Measurements from ENCODE around the gene MDH1. TPM values are rescaled to one million over a fixed set of nuclear protein-coding genes. Genes with fewer than 3 reads are reported as not detected.

MDH1 gene
- total RNA-seq, 2 experiments from 2014 or later, result 190 to 222 TPM

- no peak for DNase-seq (ENCODE audit: low spot score)
- Histone ChIP-seq H3K27ac (ENCODE audit: low read depth, low read length, poor library complexity, severe bottlenecking) (no peak overlapping the region), H3K4me3 (ENCODE audit: low read depth, low read length, poor library complexity, severe bottlenecking) (no peak overlapping the region), H3K4me1 (ENCODE audit: insufficient read depth, low read length, poor library complexity, severe bottlenecking) (no peaks in the 10 kb centered on the region), H3K9me3 (ENCODE audit: low read length) (no peaks in the 10 kb centered on the region; the same call in 1 of the 2 replicates), H3K4me2 (ENCODE audit: low read length) (no peak overlapping the region), H3K36me3 (ENCODE audit: insufficient read depth, low read length) (no peaks in the 10 kb centered on the region), H3K9me2 (ENCODE audit: insufficient read depth, low read length) (no peaks in the 10 kb centered on the region), H4K20me1 (ENCODE audit: insufficient read depth, low read length) (no peaks in the 10 kb centered on the region), H3K79me2 (ENCODE audit: insufficient read depth, low read depth, low read length) (no peaks in the 10 kb centered on the region), H2AFZ (ENCODE audit: low read length) (no peak overlapping the region)
- TF ChIP-seq EZH2phosphoT487 (IDR thresholded peaks at IDR 0.05; ENCODE audit: borderline replicate concordance, low read depth, low read length) (no peak), CTCF (conservative IDR thresholded peaks at IDR 0.05; ENCODE audit: low read length) (no peak)
- POLR2A ChIA-PET, result no interaction called here
- no TSS peak for BruUV-seq (replicated peaks)
- CTCF ChIA-PET (ENCODE audit: unreplicated experiment), result no interaction called here
- intact Hi-C loops (cut with micrococcal nuclease; ENCODE audit: unreplicated experiment), result no loop called here
Observed at GRCh38 chr2:63639344-63639743, 50.6 kb downstream of the MDH1 start.

DNA sequence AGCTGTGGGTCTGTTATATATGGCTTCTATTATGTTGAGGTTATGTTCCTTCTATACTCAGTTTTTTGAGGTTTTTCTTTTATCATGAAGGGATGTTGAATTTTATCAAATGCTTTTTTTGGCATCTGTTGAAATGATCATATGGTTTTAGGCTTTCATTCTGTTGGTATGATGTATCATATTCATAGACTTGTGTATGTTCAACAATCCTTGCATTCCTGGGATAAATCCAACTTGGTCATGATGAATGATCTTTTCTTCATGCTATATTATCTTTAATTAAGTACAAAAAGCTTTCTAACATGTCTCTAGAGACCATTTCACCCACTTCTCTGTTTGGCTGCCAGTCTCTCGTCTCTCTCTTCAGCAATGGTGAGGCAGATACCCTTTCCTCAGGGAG is 54.2 kb downstream of the MDH1 start:
- H3K36me3 ChIP-seq (ENCODE audit: insufficient read depth, low read length), result no peaks in the 10 kb centered on the region
- H3K4me1 ChIP-seq (ENCODE audit: insufficient read depth, low read length, poor library complexity, severe bottlenecking), result no peaks in the 10 kb centered on the region
- no peak for DNase-seq (ENCODE audit: low spot score)
- no peak overlapping the region for H3K4me3 ChIP-seq (ENCODE audit: low read depth, low read length, poor library complexity, severe bottlenecking)
- BruUV-seq (replicated peaks), result no TSS peak
- no peaks in the 10 kb centered on the region for H3K9me3 ChIP-seq (ENCODE audit: low read length)
- H4K20me1 ChIP-seq (ENCODE audit: insufficient read depth, low read length), result no peaks in the 10 kb centered on the region
- no peak overlapping the region for H2AFZ ChIP-seq (ENCODE audit: low read length)
- CTCF ChIA-PET (ENCODE audit: unreplicated experiment), result no interaction called here
- H3K79me2 ChIP-seq (ENCODE audit: insufficient read depth, low read depth, low read length), result no peaks in the 10 kb centered on the region
- H3K27ac ChIP-seq (ENCODE audit: low read depth, low read length, poor library complexity, severe bottlenecking), result no peak overlapping the region
- no peaks in the 10 kb centered on the region for H3K9me2 ChIP-seq (ENCODE audit: insufficient read depth, low read length)
- intact Hi-C loops (cut with micrococcal nuclease; ENCODE audit: unreplicated experiment), result no loop called here
- no peak for TF ChIP-seq CTCF (conservative IDR thresholded peaks at IDR 0.05; ENCODE audit: low read length)
- no peak for TF ChIP-seq EZH2phosphoT487 (IDR thresholded peaks at IDR 0.05; ENCODE audit: borderline replicate concordance, low read depth, low read length)
- POLR2A ChIA-PET, result no interaction called here
- no peak overlapping the region for H3K4me2 ChIP-seq (ENCODE audit: low read length)

DNA sequence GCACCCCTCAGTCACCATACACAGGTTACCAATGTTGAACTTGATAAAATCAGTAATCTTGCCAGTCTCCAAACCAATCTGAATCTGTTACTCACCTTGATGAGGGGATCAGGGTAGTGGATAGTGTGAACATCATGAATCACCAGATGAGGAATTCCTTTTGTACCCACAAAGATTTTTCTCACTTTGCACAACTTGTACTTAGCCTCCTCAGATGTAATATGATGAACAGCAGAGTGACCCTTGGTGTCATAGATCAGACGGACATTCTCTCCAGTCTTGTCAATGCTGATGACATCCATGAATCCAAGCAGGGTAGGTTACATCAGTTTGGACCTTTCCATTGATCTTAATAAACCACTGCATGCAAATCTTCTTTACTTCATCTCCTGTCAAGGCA is 54.7 kb downstream of the MDH1 start:
- H3K27ac ChIP-seq (ENCODE audit: low read depth, low read length, poor library complexity, severe bottlenecking), result no peak overlapping the region
- H2AFZ ChIP-seq (ENCODE audit: low read length), result no peak overlapping the region
- no peak overlapping the region for H3K4me2 ChIP-seq (ENCODE audit: low read length)
- no peaks in the 10 kb centered on the region for H4K20me1 ChIP-seq (ENCODE audit: insufficient read depth, low read length)
- H3K9me2 ChIP-seq (ENCODE audit: insufficient read depth, low read length), result no peaks in the 10 kb centered on the region
- no peaks in the 10 kb centered on the region for H3K9me3 ChIP-seq (ENCODE audit: low read length)
- TF ChIP-seq CTCF (conservative IDR thresholded peaks at IDR 0.05; ENCODE audit: low read length) (no peak), EZH2phosphoT487 (IDR thresholded peaks at IDR 0.05; ENCODE audit: borderline replicate concordance, low read depth, low read length) (no peak)
- CTCF ChIA-PET (ENCODE audit: unreplicated experiment), result no interaction called here
- no TSS peak for BruUV-seq (replicated peaks)
- intact Hi-C loops (cut with micrococcal nuclease; ENCODE audit: unreplicated experiment), result no loop called here
- H3K36me3 ChIP-seq (ENCODE audit: insufficient read depth, low read length), result no peaks in the 10 kb centered on the region
- no peak overlapping the region for H3K4me3 ChIP-seq (ENCODE audit: low read depth, low read length, poor library complexity, severe bottlenecking)
- no peaks in the 10 kb centered on the region for H3K4me1 ChIP-seq (ENCODE audit: insufficient read depth, low read length, poor library complexity, severe bottlenecking)
- H3K79me2 ChIP-seq (ENCODE audit: insufficient read depth, low read depth, low read length), result no peaks in the 10 kb centered on the region
- POLR2A ChIA-PET, result no interaction called here
- DNase-seq (ENCODE audit: low spot score), result no peak
